A549 (cell line): ENCODE data around the gene PNLIPRP3. TPM values are rescaled to one million over a fixed set of nuclear protein-coding genes. Genes with fewer than 3 reads are reported as not detected.

Source experiments
- ATAC-seq, 2 experiments: fragments of 200-7000 bp in 1 of 2; fragments of >200 bp in 1 of 2; cut with Nextera tagmentation in 1 of 2; cut with Tn5 transposase in 1 of 2; 3 replicates each; pipeline versions ENCODE4 v1.8.0 to v1.9.1; 2018 to 2020; ENCODE audit warnings: mild to moderate bottlenecking in 1 of 2, moderate library complexity in 1 of 2
- CTCF ChIA-PET: fragments of 300-600 bp; sonication (Branson Sonifier 250); formaldehyde crosslinking; extraction: SDS; loops from one replicate; lab custom pipeline; 2021; ENCODE audit warnings: antibody characterized with exemption, inconsistent platforms; lab: Yijun Ruan, JAX
- POLR2A ChIA-PET: fragments of 350-600 bp; formaldehyde crosslinking; extraction: SDS; loops from one replicate; lab custom pipeline; 2021; ENCODE audit warnings: antibody characterized with exemption, inconsistent platforms; lab: Yijun Ruan, JAX
- DNase-seq, 2 experiments: peaks; one replicate each; pipeline versions ENCODE4 v3.0.0 to v3.0.0-alpha.2; 2011 to 2016; ENCODE audit warnings: low read depth in 1 of 2, low spot score in 1 of 2
- FAIRE-seq: peaks from 2 replicates; lab custom pipeline; 2011; peaks lifted over from hg19 to GRCh38; lab: Jason Lieb, UNC
- H3K27ac ChIP-seq, 2 experiments: fragments of >200 bp; sonication (Bioruptor Twin); formaldehyde crosslinking; 3 replicates each; pipeline ENCODE4 v1.5.1; 2016 to 2017
- H3K4me1 ChIP-seq: fragments of >200 bp; sonication (Bioruptor Twin); formaldehyde crosslinking; 3 replicates; pipeline ENCODE4 v1.6.1; 2016
- H3K4me2 ChIP-seq: fragments of >200 bp; sonication (Bioruptor Twin); formaldehyde crosslinking; 3 replicates; pipeline ENCODE4 v1.6.1; 2016
- H3K4me3 ChIP-seq: fragments of >200 bp; sonication (Bioruptor Twin); formaldehyde crosslinking; 3 replicates; pipeline ENCODE4 v1.5.1; 2016
- H3K9me3 ChIP-seq: fragments of >200 bp; sonication (Bioruptor Twin); formaldehyde crosslinking; 3 replicates; pipeline ENCODE4 v1.6.1; 2016
- E2F6 ChIP-seq: IDR thresholded peaks from 2 replicates; pipeline ENCODE4 v1.6.1; 2012; ENCODE audit warnings: low read depth, borderline replicate concordance
- EHF ChIP-seq: fragments of 250-450 bp; sonication (Bioruptor Pico); IDR thresholded peaks from 2 replicates; pipeline ENCODE4 v1.5.0; 2020; ENCODE audit warnings: mild to moderate bottlenecking
- EHMT2 ChIP-seq: fragments of 200-600 bp; sonication (generic); IDR thresholded peaks from 2 replicates; pipeline ENCODE4 v1.6.1; 2016; ENCODE audit warnings: antibody characterized with exemption, low read depth, mild to moderate bottlenecking, moderate library complexity
- EP300 ChIP-seq, 2 experiments: fragments of >200 bp; sonication (Bioruptor Twin); formaldehyde crosslinking; IDR thresholded peaks; 2 replicates in 1 of 2; 3 replicates in 1 of 2; pipeline ENCODE4 v1.6.1; 2016 to 2017
- HEYL ChIP-seq: fragments of 250-450 bp; sonication (Bioruptor Pico); IDR thresholded peaks from 2 replicates; pipeline ENCODE4 v1.8.0; 2021; ENCODE audit warnings: mild to moderate bottlenecking, moderate library complexity
- HOXB5 ChIP-seq: fragments of 250-450 bp; sonication (Bioruptor Pico); IDR thresholded peaks from 2 replicates; pipeline ENCODE4 v1.5.0; 2020; ENCODE audit warnings: mild to moderate bottlenecking, moderate library complexity
- JUN ChIP-seq, 2 experiments: fragments of >200 bp; sonication (Bioruptor Twin); formaldehyde crosslinking; IDR thresholded peaks; 2 replicates in 1 of 2; 3 replicates in 1 of 2; pipeline ENCODE4 v1.6.1; 2016 to 2017
- KDM5A ChIP-seq: fragments of 200-600 bp; sonication (generic); IDR thresholded peaks from 2 replicates; pipeline ENCODE4 v1.6.1; 2016; ENCODE audit warnings: antibody characterized with exemption, mild to moderate bottlenecking
- MYC ChIP-seq: IDR thresholded peaks from 2 replicates; pipeline ENCODE4 v1.6.1; 2012; ENCODE audit warnings: mild to moderate bottlenecking, inconsistent platforms, low read length, improper control_type of control experiment, borderline replicate concordance
- NR3C1 ChIP-seq: fragments of >200 bp; sonication (Bioruptor Twin); formaldehyde crosslinking; IDR thresholded peaks from 3 replicates; pipeline ENCODE4 v1.6.1; 2017
- POLR2AphosphoS2 ChIP-seq: conservative IDR thresholded peaks from 2 replicates; pipeline ENCODE4 v1.6.1; 2012; ENCODE audit warnings: low read length, improper control_type of control experiment, inconsistent platforms
- RAD21 ChIP-seq, 2 experiments: fragments of >200 bp in 1 of 2; sonication (Bioruptor Twin) in 1 of 2; formaldehyde crosslinking in 1 of 2; IDR thresholded peaks in 1 of 2; conservative IDR thresholded peaks in 1 of 2; 2 replicates in 1 of 2; 3 replicates in 1 of 2; pipeline ENCODE4 v1.6.1; 2012 to 2018; ENCODE audit warnings: inconsistent platforms in 1 of 2
- RFX5 ChIP-seq: fragments of 450-650 bp; IDR thresholded peaks from 2 replicates; pipeline ENCODE4 v1.7.1; 2014; ENCODE audit warnings: antibody characterized with exemption, mild to moderate bottlenecking, moderate library complexity
- RNF2 ChIP-seq: fragments of 200-600 bp; sonication (generic); IDR thresholded peaks from 2 replicates; pipeline ENCODE4 v1.6.1; 2016; ENCODE audit warnings: low read depth, mild to moderate bottlenecking, antibody characterized with exemption, moderate library complexity, borderline replicate concordance
- TFCP2L1 ChIP-seq: fragments of 250-450 bp; sonication (Bioruptor Pico); IDR thresholded peaks from 2 replicates; pipeline ENCODE4 v1.5.0; 2021; ENCODE audit warnings: mild to moderate bottlenecking
- ZC3H11A ChIP-seq: fragments of 450-650 bp; IDR thresholded peaks from 2 replicates; pipeline ENCODE4 v1.6.1; 2014; ENCODE audit warnings: antibody characterized with exemption, mild to moderate bottlenecking
- ZSCAN20 ChIP-seq: fragments of 250-450 bp; sonication (Bioruptor Pico); IDR thresholded peaks from 2 replicates; pipeline ENCODE4 v1.8.0; 2022; ENCODE audit warnings: mild to moderate bottlenecking, moderate library complexity
- WGBS: methylation state at CpG from one replicate; pipeline ENCODE4 v1.1.6; 2017; ENCODE audit errors: missing lambda C conversion rate; 5-methylcytosine and 5-hydroxymethylcytosine counted together
- polyA plus RNA-seq, 4 experiments: library from polyadenylated mRNA; depleted of rRNA in 3 of 4; stranded (reverse); fragments of >200 nt; fragmentation: RNase III in 1 of 4; extraction: RNeasy Plus Mini Kit Qiagen cat#74134 plus additional on column Dnase treatment in 1 of 4; gene quantifications; 2 replicates in 3 of 4; 3 replicates in 1 of 4; pipeline ENCODE4 v1.2.3, GENCODE V29; 2011 to 2017
- TF ChIP-seq, protein P1 (sequence below): fragments of >200 bp; sonication (Bioruptor Twin); formaldehyde crosslinking; IDR thresholded peaks from 2 replicates; pipeline ENCODE4 v1.6.1; 2016
- TF ChIP-seq, protein P2 (sequence below): fragments of 450-650 bp; IDR thresholded peaks from 2 replicates; pipeline ENCODE4 v1.6.1; 2014; ENCODE audit warnings: antibody characterized with exemption

The PNLIPRP3 gene
- polyA plus RNA-seq, 2 of the 4 experiments (the other 2 are of a cell fraction): not detected

DNA sequence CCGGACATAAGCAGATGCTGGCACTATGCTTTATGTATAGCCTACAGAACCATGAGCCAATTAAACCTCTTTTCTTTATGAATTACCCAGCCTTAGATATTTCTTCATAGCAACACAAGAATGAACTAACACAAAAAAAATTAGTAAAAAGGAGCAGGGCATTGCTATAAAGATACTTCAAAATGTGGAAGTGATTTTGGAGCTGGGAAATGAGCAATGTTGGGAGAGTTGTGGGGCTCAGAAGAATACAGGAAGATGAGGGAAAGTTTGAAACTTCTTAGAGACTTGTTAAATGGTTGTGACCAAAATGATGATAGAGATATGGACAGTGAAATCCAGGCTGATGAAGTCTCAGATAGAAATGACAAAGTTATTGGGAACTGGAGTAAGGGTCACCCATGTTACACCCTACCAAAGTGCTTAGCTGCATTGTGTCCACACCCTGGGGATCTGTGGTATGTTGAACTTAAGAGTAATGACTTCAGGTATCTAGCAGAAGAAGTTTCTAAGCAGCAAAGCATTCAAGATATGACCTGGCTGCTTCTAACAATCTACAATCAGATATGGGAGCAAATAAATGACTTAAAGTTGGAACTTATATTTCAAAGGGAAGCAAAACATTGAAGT, 24.2 kb downstream of the PNLIPRP3 start:
- FAIRE-seq: no peak
- CTCF ChIA-PET: interaction anchor here (1.2 kb wide), 1 partner anchor 8 kb away, joined by 3 read pairs; no protein-coding TSS in a partner anchor

GRCh38 chr10:116452338-116452720, 24.7 kb downstream of the PNLIPRP3 start:
- Histone ChIP-seq H3K9me3 (no peaks in the 10 kb centered on the region), H3K4me2 (no peak overlapping the region), H3K27ac (no peak overlapping the region), H3K4me3 (no peak overlapping the region), H3K4me1 (no peaks in the 10 kb centered on the region)
- ChIA-PET POLR2A (no interaction called here), CTCF (interaction anchor here (0.9 kb wide), 1 partner anchor 8 kb away, joined by 3 read pairs; no protein-coding TSS in a partner anchor)
- no peak for FAIRE-seq
- TF ChIP-seq EHMT2 (no peak), E2F6 (no peak), RFX5 (no peak), HEYL (no peak), HOXB5 (CRISPR knock-in tag) (no peak), TFCP2L1 (CRISPR knock-in tag) (no peak), RNF2 (no peak), JUN (IDR thresholded peaks at IDR 0.05) (no peak), ZSCAN20 (no peak)
- TF ChIP-seq, protein P1, sequence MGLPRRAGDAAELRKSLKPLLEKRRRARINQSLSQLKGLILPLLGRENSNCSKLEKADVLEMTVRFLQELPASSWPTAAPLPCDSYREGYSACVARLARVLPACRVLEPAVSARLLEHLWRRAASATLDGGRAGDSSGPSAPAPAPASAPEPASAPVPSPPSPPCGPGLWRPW: no peak
- TF ChIP-seq, all 56 proteins: peak for 0
- no peak for DNase-seq
- ATAC-seq: no peak

More for the DNA sequence above, 24.2 kb downstream of the PNLIPRP3 start:
- ATAC-seq (no peak), DNase-seq (no peak)
- no peaks in the 10 kb centered on the region for H3K9me3 ChIP-seq
- TF ChIP-seq EHF (CRISPR knock-in tag) (no peak), POLR2AphosphoS2 (no peak), EP300 (IDR thresholded peaks at IDR 0.05) (no peak), KDM5A (no peak), HOXB5 (CRISPR knock-in tag) (no peak), ZC3H11A (no peak)
- TF ChIP-seq, protein P2, sequence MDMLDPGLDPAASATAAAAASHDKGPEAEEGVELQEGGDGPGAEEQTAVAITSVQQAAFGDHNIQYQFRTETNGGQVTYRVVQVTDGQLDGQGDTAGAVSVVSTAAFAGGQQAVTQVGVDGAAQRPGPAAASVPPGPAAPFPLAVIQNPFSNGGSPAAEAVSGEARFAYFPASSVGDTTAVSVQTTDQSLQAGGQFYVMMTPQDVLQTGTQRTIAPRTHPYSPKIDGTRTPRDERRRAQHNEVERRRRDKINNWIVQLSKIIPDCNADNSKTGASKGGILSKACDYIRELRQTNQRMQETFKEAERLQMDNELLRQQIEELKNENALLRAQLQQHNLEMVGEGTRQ: no peak
- TF ChIP-seq, all 56 proteins: peak for 0
- Histone ChIP-seq H3K27ac (no peak overlapping the region), H3K4me1 (no peaks in the 10 kb centered on the region), H3K4me3 (no peak overlapping the region), H3K4me2 (no peak overlapping the region)
- WGBS: 0% methylated on average over 1 of the region's 1 CpG
- POLR2A ChIA-PET: no interaction called here

DNA sequence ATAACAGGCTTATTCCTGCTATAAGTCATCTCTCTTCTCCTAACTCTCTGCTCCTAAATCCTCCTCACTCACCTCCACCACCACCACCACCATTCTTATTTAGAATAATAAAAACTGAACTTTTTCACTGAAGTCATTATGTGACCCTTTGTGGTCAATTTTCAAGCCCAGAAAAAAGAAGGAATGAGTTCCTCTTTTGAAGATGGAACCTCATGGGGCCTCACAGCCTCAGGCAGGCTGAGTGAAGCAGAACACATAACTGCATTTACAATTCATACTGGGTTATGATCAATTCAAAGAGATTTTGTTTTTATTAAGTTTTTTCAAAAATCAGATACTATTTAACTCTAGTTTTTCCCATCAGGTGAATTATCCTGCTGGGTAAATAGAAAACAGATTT, 29.8 kb downstream of the PNLIPRP3 start:
- no peak for ATAC-seq
- POLR2A ChIA-PET: no interaction called here
- FAIRE-seq: no peak
- TF ChIP-seq NR3C1 (no peak), RAD21 (conservative IDR thresholded peaks at IDR 0.05 in 1 of 2, IDR thresholded peaks at IDR 0.05 in 1 of 2) (no peak)
- TF ChIP-seq, all 56 proteins: peak for 0
- CTCF ChIA-PET: no interaction called here
- H3K27ac ChIP-seq: no peak overlapping the region
- no peaks in the 10 kb centered on the region for H3K9me3 ChIP-seq
- DNase-seq: no peak
- no peak overlapping the region for H3K4me3 ChIP-seq
- no peak overlapping the region for H3K4me2 ChIP-seq
- H3K4me1 ChIP-seq: no peaks in the 10 kb centered on the region

DNA sequence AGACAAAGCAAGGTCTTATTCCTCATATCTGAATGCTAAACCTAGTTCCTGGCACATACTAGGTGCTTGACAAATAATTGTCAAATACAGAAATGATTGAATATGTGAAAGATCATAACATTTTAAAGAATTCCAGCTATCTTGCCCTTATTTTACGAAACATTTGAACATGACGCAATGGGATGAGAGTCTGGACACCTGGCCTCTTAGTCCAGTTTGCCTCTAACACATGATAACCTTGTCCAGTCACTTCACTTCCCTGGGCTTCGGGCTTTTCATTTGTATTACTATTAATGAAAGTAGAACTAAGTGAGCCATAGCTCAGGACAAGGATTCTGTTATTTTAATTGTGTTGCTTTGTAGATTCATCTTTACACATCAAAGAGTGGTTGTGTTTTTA, 32.6 kb downstream of the PNLIPRP3 start:
- POLR2A ChIA-PET: no interaction called here

More for the DNA sequence above, 32.6 kb downstream of the PNLIPRP3 start:
- ATAC-seq (no peak), DNase-seq (no peak), FAIRE-seq (no peak)
- Histone ChIP-seq H3K4me3 (no peak overlapping the region), H3K4me2 (no peak overlapping the region), H3K9me3 (no peaks in the 10 kb centered on the region), H3K4me1 (no peaks in the 10 kb centered on the region), H3K27ac (no peak overlapping the region)
- CTCF ChIA-PET: interaction anchor here (0.7 to 1.0 kb wide), 2 partner anchors 9 to 16 kb away, joined by 3 to 4 read pairs; no protein-coding TSS in a partner anchor
- no peak for TF ChIP-seq MYC
- TF ChIP-seq RFX5: no peak
- 30% methylated on average over 3 of the region's 3 CpGs for WGBS
